COR-L47 (cell line): Measurements from ENCODE around the gene GAS2L2.

Experiments used
- DNase-seq: peaks from one replicate; lab custom pipeline; 2025; lab: John Stamatoyannopoulos, UW

The GAS2L2 gene

GRCh38 chr17:35745749-35746320 is 7.2 kb downstream of the GAS2L2 start:
- no peak for DNase-seq

- DNase-seq: no peak
Measured at GRCh38 chr17:35745246-35745645, 7.8 kb downstream of the GAS2L2 start.

GRCh38 chr17:35744830-35745229 is 8.2 kb downstream of the GAS2L2 start:
- DNase-seq: no peak

DNA sequence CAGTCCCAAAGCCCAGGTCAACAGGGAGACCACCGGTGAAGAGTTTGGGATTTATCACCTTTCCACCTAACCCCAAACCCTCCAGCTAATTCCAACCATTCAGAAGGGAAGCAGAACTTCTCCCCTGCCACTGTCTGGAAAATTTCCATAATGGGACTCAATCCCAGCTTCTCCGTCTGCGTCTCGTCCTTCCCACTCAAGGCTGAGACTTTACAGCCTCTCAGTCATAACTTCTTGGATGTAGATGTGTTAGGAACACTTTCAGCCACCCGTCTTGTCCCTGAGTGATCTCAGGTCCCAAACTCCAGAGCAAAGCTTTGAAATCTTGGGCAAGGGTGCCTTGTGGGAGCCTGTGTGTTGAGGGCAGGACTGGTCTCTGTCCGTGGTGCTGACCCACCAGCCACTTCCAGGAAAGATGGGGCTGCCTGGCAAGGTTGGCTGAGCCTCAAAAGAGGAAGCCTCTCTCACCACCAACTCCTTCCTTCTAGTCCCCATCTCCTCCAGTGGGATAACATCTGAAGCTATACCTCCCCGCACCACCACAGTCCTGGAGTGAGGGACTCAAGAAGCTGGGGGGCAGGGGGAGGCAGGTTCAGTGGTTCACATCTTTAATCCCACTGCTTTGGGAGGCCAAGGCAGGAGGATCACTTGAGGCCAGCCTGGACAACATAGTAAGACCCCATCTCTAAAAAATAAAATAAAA is 9.3 kb downstream of the GAS2L2 start:
- DNase-seq: no peak

DNA sequence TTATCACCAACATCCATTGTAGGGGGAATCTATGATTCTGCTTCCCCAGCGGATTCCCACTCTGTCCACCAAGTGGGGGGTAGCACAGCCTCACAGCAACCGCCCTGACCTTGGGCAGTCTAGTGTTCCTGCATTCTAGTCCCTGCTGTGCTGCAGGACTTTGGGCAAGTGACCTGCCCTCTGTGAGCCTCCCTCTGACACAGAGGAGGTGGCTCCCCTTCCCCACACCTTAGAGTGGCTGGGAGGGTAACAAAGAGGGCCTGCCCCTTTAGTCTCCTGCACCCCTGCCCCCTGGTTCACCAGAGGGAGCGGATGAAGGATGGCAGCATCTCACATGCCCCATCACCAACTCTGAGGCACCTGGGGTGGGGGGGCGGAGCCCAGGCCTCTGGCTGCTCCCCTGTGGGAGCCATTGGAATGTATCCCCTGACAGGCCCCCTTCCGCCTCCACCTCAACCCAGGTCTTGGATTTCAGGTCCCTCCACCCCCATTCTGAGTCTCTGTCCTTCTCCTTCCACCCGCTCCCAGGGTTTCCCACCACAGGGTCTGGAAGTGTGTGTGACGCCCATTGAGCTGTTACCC is 10.1 kb downstream of the GAS2L2 start:
- DNase-seq: no peak

- no peak for DNase-seq
Measured at GRCh38 chr17:35742496-35742895, 10.5 kb downstream of the GAS2L2 start.

DNA sequence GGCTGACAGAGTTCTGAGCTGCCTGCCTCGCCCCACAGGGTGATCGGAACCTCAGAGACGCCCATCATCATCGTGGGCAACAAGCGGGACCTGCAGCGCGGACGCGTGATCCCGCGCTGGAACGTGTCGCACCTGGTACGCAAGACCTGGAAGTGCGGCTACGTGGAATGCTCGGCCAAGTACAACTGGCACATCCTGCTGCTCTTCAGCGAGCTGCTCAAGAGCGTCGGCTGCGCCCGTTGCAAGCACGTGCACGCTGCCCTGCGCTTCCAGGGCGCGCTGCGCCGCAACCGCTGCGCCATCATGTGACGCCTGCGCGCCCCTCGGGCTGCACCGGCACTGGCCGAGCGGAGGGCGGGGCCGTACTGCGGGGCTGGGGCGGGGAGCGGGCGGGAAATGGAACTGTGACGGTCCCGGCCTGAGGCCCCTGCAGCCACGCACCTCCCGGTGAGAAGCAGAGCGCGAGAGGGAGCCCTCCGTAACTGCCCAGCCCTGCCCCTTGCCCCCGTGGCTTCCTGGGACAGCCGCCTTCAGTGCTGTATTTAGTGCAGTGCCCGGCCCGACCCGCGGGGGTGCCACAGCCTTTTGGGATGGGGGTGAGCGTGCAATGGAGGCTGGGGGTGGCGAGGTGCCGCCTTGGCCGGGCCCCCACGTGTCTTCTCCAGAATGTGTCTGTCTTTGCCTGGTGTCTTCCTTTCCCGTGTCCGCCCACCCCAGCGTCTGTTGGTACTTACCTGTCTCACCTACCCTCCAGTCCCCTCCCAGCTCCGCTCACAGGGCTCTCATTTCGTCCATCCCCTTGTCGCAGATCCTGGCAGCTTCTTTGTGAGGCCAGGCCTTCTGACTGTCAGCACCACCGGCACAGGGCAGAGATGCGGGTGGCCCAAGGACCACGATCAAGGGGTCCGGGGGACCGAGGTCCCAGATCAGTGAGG is 11.8 kb downstream of the GAS2L2 start:
- DNase-seq: no peak

DNA sequence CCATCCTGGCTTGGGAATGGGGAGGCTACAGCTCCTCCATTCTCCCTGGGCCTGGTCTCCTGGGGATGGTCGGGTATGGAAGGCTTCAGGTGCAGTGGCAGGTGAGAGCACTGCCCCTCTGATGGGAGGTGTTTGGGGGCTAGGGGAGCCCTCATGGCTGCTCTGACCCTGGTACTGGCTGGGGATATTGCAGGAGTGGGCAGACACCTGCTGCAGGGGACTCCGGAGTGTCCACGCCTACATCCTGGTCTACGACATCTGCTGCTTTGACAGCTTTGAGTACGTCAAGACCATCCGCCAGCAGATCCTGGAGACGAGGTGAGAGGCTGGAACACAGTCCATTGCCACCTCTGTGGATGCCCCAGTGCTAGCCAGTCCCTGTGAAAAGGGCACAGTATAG is 12.8 kb downstream of the GAS2L2 start:
- no peak for DNase-seq

DNA sequence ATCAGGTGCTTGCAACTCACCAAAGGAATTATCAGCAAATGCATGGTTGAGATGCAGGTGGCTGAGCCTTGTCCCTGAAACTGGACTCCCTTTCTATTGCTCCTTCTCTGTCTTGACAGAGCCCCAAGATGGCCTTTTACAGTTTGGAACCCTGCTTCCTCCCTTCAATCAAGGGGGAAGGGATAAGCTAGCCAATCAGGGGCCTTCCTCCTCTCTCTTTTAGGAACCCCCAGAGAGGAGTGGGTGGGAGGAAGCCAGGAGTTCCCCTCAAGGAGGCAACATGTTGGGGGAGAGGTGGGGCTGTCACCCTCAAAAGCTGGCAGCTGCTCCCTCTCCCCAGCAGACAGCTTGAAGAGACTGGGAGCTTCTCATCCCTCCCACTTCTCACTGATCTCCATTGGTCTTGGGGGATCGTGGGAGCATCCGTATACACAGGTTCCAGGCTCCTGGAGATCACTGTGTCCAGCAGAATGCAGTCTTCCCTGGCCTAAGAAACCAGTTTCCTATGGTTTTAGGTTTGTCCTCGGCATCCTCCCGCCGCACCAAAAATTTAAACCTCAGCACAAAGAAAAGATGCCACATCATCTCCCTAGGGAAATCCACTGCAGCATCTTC is 14.4 kb downstream of the GAS2L2 start:
- no peak for DNase-seq

DNA sequence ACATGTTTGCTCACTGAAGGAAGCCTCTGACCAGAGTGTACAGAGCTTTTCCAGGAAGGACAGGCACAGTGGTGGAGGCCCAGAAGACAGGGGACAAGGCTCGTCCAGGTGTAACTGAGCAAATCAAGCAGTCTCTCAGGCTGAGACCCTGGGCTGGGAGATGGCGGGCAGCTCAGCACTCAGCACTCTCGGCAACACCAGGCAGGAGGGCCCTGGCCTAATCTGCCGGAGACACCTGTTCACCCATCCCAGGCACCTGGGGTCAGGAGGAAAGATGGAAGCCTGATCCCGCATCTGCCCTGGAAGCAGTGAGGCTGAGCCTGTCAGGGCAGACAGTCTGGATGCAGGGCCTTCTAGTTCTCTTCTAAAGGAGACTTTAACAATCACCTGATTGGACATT is 16.8 kb downstream of the GAS2L2 start:
- no peak for DNase-seq

- DNase-seq: no peak
Measured at GRCh38 chr17:35735036-35735805, 17.8 kb downstream of the GAS2L2 start.

DNA sequence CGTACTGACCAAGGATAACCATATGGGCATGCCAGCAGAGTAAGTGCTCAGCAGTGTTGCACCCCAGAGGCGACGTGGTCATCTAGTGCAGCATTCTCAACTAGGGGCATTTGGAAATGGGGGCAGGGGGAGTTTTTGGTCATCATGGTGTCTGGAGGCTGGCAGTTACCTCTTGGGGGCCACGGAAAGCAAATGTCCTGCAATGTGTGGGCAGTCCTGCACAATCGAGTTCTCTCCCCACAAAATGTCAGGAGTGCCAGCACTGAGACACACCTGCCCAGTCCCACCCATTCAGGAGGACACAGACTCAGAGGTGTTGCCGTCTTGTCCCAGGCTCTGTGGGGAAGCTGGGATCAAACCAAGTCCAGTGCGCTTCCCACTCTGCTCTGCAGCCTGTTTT is 18.6 kb downstream of the GAS2L2 start:
- DNase-seq: no peak

- no peak for DNase-seq
Measured at GRCh38 chr17:35733366-35733765, 19.7 kb downstream of the GAS2L2 start.

- DNase-seq: no peak
Measured at GRCh38 chr17:35732806-35733136, 20.3 kb downstream of the GAS2L2 start.

DNA sequence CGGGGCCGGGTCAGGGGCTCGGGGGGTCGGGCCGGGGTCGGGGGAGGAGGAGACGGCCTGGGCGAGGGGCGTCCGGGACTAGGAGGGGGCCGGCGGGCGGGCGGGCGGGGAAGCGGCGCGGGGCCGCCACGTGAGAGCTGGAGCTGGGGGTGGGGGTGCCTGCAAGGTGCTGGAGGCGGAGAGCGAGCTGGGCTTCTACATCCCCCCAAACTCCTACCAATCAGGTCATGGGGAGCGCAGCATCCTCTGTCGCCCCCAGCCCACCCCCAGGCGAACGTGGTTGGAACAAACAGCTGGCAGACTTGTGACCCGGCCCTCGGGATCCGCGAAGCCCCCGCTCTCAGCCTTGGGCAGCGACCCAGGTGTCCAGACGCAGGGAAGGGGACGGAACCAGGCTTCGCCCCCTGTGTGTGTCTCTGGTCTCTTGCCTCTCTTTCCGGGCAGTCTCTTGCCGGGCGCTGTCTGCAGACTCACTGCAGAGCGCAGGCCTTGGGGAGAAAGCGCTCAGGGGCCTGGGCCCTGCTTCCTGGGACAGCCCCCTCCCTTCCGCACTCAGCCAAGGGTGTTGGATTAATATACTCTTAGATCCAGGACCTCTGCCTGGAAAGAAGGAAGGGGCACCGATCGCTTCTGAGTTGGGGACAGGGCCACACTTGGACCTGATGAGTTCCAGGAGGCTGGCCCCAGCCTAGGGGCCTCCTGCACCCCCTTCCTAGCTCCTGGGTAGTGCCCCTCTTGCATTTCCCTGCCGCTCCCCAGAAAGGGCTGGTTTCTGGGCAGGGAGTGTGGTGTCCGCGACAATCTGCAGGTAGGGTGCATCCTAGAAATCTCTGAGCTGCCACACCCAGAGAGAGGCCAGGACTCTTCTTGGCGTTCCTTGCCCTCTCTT is 20.9 kb downstream of the GAS2L2 start:
- DNase-seq: no peak

GRCh38 chr17:35731239-35731916 is 21.7 kb downstream of the GAS2L2 start, which contains the start of gene RASL10B:
Gene RASL10B (plus strand): TSS chr17:35731639. CDS start chr17:35735185, 3,546 bp downstream.
- DNase-seq: peak; percentile 43

GRCh38 chr17:35730400-35731005 is 22.5 kb downstream of the GAS2L2 start:
- no peak for DNase-seq

GRCh38 chr17:35729405-35729833 is 23.6 kb downstream of the GAS2L2 start:
- DNase-seq: no peak

- DNase-seq: no peak
Measured at GRCh38 chr17:35728551-35728950, 24.5 kb downstream of the GAS2L2 start.
